Upper lobe of right lung (tissue), 1 donor: ENCODE data around the gene FCRLB. TPM values are rescaled to one million over a fixed set of nuclear protein-coding genes. Genes with fewer than 3 reads are reported as not detected.

Source experiments
- ATAC-seq: fragments of 200-7000 bp; cut with Tn5 transposase; one replicate; pipeline ENCODE4 v1.9.1; 2020; ENCODE audit warnings: mild to moderate bottlenecking, moderate library complexity
- DNase-seq: peaks from one replicate; pipeline ENCODE4 v3.0.0-alpha.2; 2020
- H3K27ac ChIP-seq: fragments of 200-600 bp; one replicate; pipeline ENCODE4 v1.8.0; 2022
- H3K27me3 ChIP-seq: fragments of 200-600 bp; one replicate; pipeline ENCODE4 v1.8.0; 2022; ENCODE audit warnings: mild to moderate bottlenecking
- H3K36me3 ChIP-seq: fragments of 200-600 bp; one replicate; pipeline ENCODE4 v1.8.0; 2022
- H3K4me1 ChIP-seq: fragments of 200-600 bp; one replicate; pipeline ENCODE4 v1.8.0; 2022
- H3K4me3 ChIP-seq: fragments of 200-600 bp; one replicate; pipeline ENCODE4 v1.8.0; 2022; ENCODE audit warnings: mild to moderate bottlenecking
- H3K9me3 ChIP-seq: fragments of 200-600 bp; one replicate; pipeline ENCODE4 v1.8.0; 2022
- CTCF ChIP-seq: fragments of 200-600 bp; IDR thresholded peaks from one replicate; pipeline ENCODE4 v1.8.0; 2022; ENCODE audit warnings: antibody characterized with exemption
- intact Hi-C: fragments of 100-400 bp; cut with DNase I; formaldehyde crosslinking; loops from one replicate; pipeline ENCODE4 v1.11.0; 2022
- total RNA-seq: library from RNA; stranded (reverse); fragmentation: NEBNext Ultra II Directional; extraction: Animal tissue kit (Norgen Biotek cat#: 25700); gene quantifications from one replicate; pipeline ENCODE4 v1.2.1, GENCODE V29; 2021
- donor health status: DM: no; HTN: yes; CAD: no; lungs with severe emphysema.

FCRLB gene
- total RNA-seq, 1 donor from 2014 or later: 2.0 TPM

GRCh38 chr1:161735837-161736236, 14.5 kb downstream of the FCRLB start:
- intact Hi-C loops: no loop called here

GRCh38 chr1:161736335-161736969, 15.1 kb downstream of the FCRLB start:
- no peaks in the 10 kb centered on the region for H3K9me3 ChIP-seq
- no peaks in the 10 kb centered on the region for H3K27me3 ChIP-seq
- H3K4me3 ChIP-seq: no peak overlapping the region
- peaks cover 21% of the 10 kb centered on the region for H3K4me1 ChIP-seq
- ATAC-seq: no peak
- intact Hi-C loops: no loop called here
- no peaks in the 10 kb centered on the region for H3K36me3 ChIP-seq
- no peak overlapping the region for H3K27ac ChIP-seq
- TF ChIP-seq CTCF: no peak
- DNase-seq: no peak

More at GRCh38 chr1:161735837-161736236, 14.5 kb downstream of the FCRLB start:
- ATAC-seq (no peak), DNase-seq (no peak)
- peaks cover 15% of the 10 kb centered on the region for H3K4me1 ChIP-seq
- H3K9me3 ChIP-seq: no peaks in the 10 kb centered on the region
- TF ChIP-seq CTCF: no peak
- H3K27me3 ChIP-seq: no peaks in the 10 kb centered on the region
- H3K4me3 ChIP-seq: no peak overlapping the region
- no peaks in the 10 kb centered on the region for H3K36me3 ChIP-seq
- no peak overlapping the region for H3K27ac ChIP-seq

- TF ChIP-seq CTCF: no peak
- Histone ChIP-seq H3K4me1 (peaks cover 21% of the 10 kb centered on the region), H3K27me3 (no peaks in the 10 kb centered on the region), H3K4me3 (no peak overlapping the region), H3K9me3 (no peaks in the 10 kb centered on the region), H3K27ac (no peak overlapping the region), H3K36me3 (no peaks in the 10 kb centered on the region)
- intact Hi-C loops: no loop called here
- DNase-seq: no peak
- ATAC-seq: no peak
These were observed 16.3 kb downstream of the FCRLB start for GRCh38 chr1:161737625-161738024.

- ATAC-seq: peak; percentile 86
- Histone ChIP-seq H3K36me3 (no peaks in the 10 kb centered on the region), H3K4me1 (peaks cover 21% of the 10 kb centered on the region), H3K9me3 (no peaks in the 10 kb centered on the region), H3K27ac (peak overlapping the region; percentile 65), H3K27me3 (no peaks in the 10 kb centered on the region), H3K4me3 (no peak overlapping the region)
- TF ChIP-seq CTCF: peak; percentile 44
- DNase-seq: peak; percentile 75
- intact Hi-C loops: no loop called here
These were observed 17.4 kb downstream of the FCRLB start for GRCh38 chr1:161738627-161739287.

GRCh38 chr1:161739865-161740566, 18.7 kb downstream of the FCRLB start:
- H3K4me1 ChIP-seq: peaks cover 21% of the 10 kb centered on the region
- no peak overlapping the region for H3K4me3 ChIP-seq
- peak overlapping the region; percentile 65 for H3K27ac ChIP-seq
- no peaks in the 10 kb centered on the region for H3K9me3 ChIP-seq
- intact Hi-C loops: loop anchor here (10.0 kb wide), 1 partner anchor 255 kb away; no protein-coding TSS in a partner anchor
- ATAC-seq (peak; percentile 74), DNase-seq (no peak)
- TF ChIP-seq CTCF: no peak
- H3K36me3 ChIP-seq: no peaks in the 10 kb centered on the region
- H3K27me3 ChIP-seq: no peaks in the 10 kb centered on the region
